HepG2 (cell line): ENCODE results near the gene CALML5.

ENCODE experiments used
- CC2D1A ChIP-seq: sonication (generic); formaldehyde crosslinking; IDR thresholded peaks from 2 replicates; pipeline ENCODE4 v1.8.1; 2023; ENCODE audit warnings: mild to moderate bottlenecking, missing genetic modification reagents
- ZNF562 ChIP-seq: sonication (generic); formaldehyde crosslinking; IDR thresholded peaks from 2 replicates; pipeline ENCODE4 v1.8.0; 2022; ENCODE audit warnings: missing genetic modification reagents, borderline replicate concordance

- no peak for TF ChIP-seq CC2D1A (CRISPR knock-in tag)
- TF ChIP-seq ZNF562 (CRISPR knock-in tag) = no peak
Observed at GRCh38 chr10:5500910-5501309, 1.5 kb upstream of the CALML5 start.
